Measurements from ENCODE around the gene ZFYVE27.

The ZFYVE27 gene

DNA sequence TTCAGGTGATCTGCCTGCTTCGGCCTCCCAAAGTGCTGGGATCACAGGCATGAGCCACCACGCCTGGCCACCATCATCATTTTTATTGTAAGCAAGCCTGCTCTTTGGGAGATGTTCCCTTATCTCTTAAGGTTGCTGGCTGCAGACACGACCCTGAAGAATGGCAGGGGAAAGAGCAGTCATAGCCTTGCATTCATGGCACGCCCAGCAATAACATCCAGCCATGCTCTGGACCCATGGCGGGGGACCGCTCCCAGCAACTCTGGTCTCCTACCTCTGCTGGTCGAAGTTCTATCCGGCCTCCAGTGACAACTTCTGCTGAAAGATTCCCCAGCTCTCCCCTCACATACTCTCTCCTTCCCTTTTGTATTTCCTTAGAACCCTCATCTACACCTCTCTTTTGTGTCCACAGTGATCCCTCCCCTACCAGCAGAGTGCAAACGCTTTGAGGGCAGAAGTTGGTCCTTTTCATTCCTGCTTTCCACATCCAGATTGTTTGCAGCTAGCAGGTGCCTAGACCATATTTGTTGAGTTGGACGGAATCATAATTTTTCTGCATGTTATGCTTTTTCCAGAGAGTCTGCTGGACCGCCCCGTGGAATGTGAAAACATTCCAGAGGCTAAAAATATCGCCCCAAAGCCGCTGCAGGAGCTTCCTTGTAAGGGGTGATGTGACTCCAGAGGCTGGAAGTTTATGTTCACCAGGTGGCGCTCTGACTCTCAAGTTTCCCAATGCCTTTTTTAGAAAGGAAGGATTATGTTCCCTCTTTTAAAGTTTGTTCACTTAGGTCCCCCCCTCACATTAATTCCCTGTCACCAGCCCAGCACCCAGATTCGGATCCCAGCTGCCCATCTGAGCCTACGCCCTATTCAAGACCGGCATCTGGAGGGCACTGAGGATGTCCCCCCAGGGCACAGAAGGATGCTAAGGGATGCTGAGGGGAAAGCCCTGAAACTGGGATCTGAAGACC is 27.7 kb upstream of the ZFYVE27 start:
- Histone ChIP-seq H3K79me1 (ENCODE audit: low read depth, low read length) (peaks cover 5% of the 10 kb centered on the region), H3K4me1 (ENCODE audit: control insufficient read depth in 2 of 2, insufficient read depth in 1 of 2, low read depth in 1 of 2, low read length in 2 of 2) (peaks cover 0 to 6% of the 10 kb centered on the region in 2 donors), H3K36me3 (replicated peaks in 1 of 2; ENCODE audit: control insufficient read depth in 2 of 2, insufficient read depth in 2 of 2, low read length in 2 of 2) (no peaks in the 10 kb centered on the region), H3K14ac (ENCODE audit: low read length) (no peak overlapping the region), H3K18ac (ENCODE audit: low read length) (no peak overlapping the region), H3K27ac (replicated peaks; ENCODE audit: low read length) (no peak overlapping the region), H3K9ac (ENCODE audit: low read depth, low read length, poor library complexity) (no peak overlapping the region), H2AK5ac (ENCODE audit: low read depth, low read length) (no peak overlapping the region), H2BK15ac (ENCODE audit: low read length) (no peak overlapping the region), H3K4me2 (ENCODE audit: insufficient read depth, low read length, poor library complexity, severe bottlenecking) (no peak overlapping the region), H3K4ac (ENCODE audit: low read length) (no peak overlapping the region), H3K23ac (ENCODE audit: low read depth, low read length, poor library complexity) (no peak overlapping the region), H2BK12ac (ENCODE audit: low read length) (no peak overlapping the region), H3K27me3 (ENCODE audit: control insufficient read depth in 3 of 3, insufficient read depth in 3 of 3, low read depth in 1 of 3, low read length in 3 of 3) (peaks cover 0 to 21% (median 2%) of the 10 kb centered on the region in 3 experiments), H4K8ac (ENCODE audit: low read depth, low read length) (no peak overlapping the region), H2AFZ (ENCODE audit: low read length) (no peak overlapping the region), H3K9me3 (replicated peaks in 1 of 2; ENCODE audit: control insufficient read depth in 2 of 2, insufficient read depth in 1 of 2, low read depth in 1 of 2, low read length in 2 of 2) (no peaks in the 10 kb centered on the region), H4K91ac (ENCODE audit: low read depth, low read length, poor library complexity) (no peak overlapping the region), H3K4me3 (ENCODE audit: low read length in 2 of 2) (no peak overlapping the region), H2BK120ac (ENCODE audit: low read depth, low read length) (no peak overlapping the region), H2BK5ac (ENCODE audit: low read length) (no peak overlapping the region)
- no CpG with 5 or more reads among the region's 18 CpGs for WGBS, 2 donors (ENCODE audit: extremely low coverage in 2 of 2, insufficient read length in 2 of 2, insufficient replicate concordance in 1 of 2)
- DNase-seq (ENCODE audit: low spot score) = peak; percentile 65

DNA sequence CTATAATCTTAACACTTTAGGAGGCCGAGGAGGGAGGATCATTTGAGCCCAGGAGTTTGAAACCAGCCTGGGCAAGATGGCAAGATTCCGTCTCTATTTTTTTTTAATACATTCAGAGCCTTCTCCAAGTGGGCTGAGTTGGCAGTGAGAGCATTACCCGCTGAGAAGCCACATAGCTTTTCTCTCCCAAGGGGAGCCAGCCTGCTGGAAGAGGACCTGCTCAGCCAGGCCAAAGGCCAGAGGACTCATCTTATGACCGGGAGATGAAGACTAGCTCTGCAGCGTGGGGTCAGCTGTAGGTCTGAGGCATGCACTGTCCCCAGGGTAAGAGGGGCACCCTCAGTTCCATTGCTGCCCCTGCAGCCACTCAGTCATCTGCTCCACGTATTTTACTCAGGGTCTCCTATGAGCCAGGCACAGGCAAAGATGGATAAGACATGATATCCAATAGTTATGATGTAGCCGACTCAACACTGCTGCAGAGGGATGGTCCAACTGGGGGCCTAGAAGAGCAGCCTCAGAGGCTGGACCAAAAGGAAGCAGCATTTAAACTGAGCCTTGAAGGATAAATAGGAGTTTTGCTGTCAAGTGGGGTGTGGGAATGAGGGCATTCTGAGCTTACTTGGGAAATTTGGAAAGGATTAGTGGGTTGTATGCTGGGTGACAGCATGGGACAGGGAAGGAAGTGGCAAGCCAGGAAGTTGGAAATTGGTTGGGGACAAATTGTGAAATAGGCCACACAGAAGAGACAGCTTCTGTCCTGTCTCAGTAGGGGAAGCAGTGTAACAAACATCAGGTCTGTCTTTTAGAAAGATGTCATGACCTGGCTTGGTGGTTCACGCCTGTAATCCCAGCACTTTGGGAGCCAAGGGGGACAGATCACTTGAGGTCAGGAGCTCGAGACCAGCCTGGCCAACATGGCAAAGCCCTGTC is 25.0 kb upstream of the ZFYVE27 start:
- DNase-seq (ENCODE audit: low spot score) = no peak
- H3K14ac ChIP-seq (ENCODE audit: low read length) = no peak overlapping the region

GRCh38 chr10:97713339-97713825 is 23.5 kb upstream of the ZFYVE27 start, which contains the start of gene MARVELD1:
Gene MARVELD1, plus strand, starts transcription at chr10:97713730. Its CDS starts 147 bp downstream, at chr10:97713877.
- Histone ChIP-seq H3K4ac (ENCODE audit: low read length) (peak within 1 kb of the TSS; percentile 85), H3K36me3 (replicated peaks in 1 of 2; ENCODE audit: control insufficient read depth in 2 of 2, insufficient read depth in 2 of 2, low read length in 2 of 2) (peaks cover 3 to 6% of the 10 kb centered on the region in 2 donors), H2AFZ (ENCODE audit: low read length) (peak within 1 kb of the TSS; percentile 94), H3K18ac (ENCODE audit: low read length) (peak within 1 kb of the TSS; percentile 99), H3K9ac (ENCODE audit: low read depth, low read length, poor library complexity) (peak within 1 kb of the TSS; percentile 99), H3K27ac (replicated peaks; ENCODE audit: low read length) (peak within 1 kb of the TSS; percentile 65), H3K4me2 (ENCODE audit: insufficient read depth, low read length, poor library complexity, severe bottlenecking) (peak within 1 kb of the TSS; percentile 88), H4K8ac (ENCODE audit: low read depth, low read length) (peak within 1 kb of the TSS; percentile 95), H2BK15ac (ENCODE audit: low read length) (peak within 1 kb of the TSS; percentile 61), H3K23ac (ENCODE audit: low read depth, low read length, poor library complexity) (peak within 1 kb of the TSS; percentile 97), H3K4me3 (ENCODE audit: low read length in 2 of 2) (peak within 1 kb of the TSS; percentile 56 to 91), H3K27me3 (ENCODE audit: control insufficient read depth in 3 of 3, insufficient read depth in 3 of 3, low read depth in 1 of 3, low read length in 3 of 3) (peaks cover 0 to 16% (median 2%) of the 10 kb centered on the region in 3 experiments), H2BK120ac (ENCODE audit: low read depth, low read length) (peak within 1 kb of the TSS; percentile 68), H3K79me1 (ENCODE audit: low read depth, low read length) (peaks cover 6% of the 10 kb centered on the region), H3K4me1 (ENCODE audit: control insufficient read depth in 2 of 2, insufficient read depth in 1 of 2, low read depth in 1 of 2, low read length in 2 of 2) (peaks cover 9 to 26% of the 10 kb centered on the region in 2 donors), H3K9me3 (replicated peaks in 1 of 2; ENCODE audit: control insufficient read depth in 2 of 2, insufficient read depth in 1 of 2, low read depth in 1 of 2, low read length in 2 of 2) (no peaks in the 10 kb centered on the region), H2AK5ac (ENCODE audit: low read depth, low read length) (peak within 1 kb of the TSS; percentile 85), H3K14ac (ENCODE audit: low read length) (peak within 1 kb of the TSS; percentile 82), H2BK5ac (ENCODE audit: low read length) (peak within 1 kb of the TSS; percentile 79), H4K91ac (ENCODE audit: low read depth, low read length, poor library complexity) (peak within 1 kb of the TSS; percentile 62), H2BK12ac (ENCODE audit: low read length) (no peak within 1 kb of the TSS)
- no CpG with 5 or more reads among the region's 37 CpGs for WGBS, 2 donors (ENCODE audit: extremely low coverage in 2 of 2, insufficient read length in 2 of 2, insufficient replicate concordance in 1 of 2)
- DNase-seq (ENCODE audit: low spot score) = peak; percentile 59

More for the DNA sequence above, 25.0 kb upstream of the ZFYVE27 start:
- Histone ChIP-seq H3K4ac (ENCODE audit: low read length) (no peak overlapping the region), H3K27ac (replicated peaks; ENCODE audit: low read length) (no peak overlapping the region), H3K79me1 (ENCODE audit: low read depth, low read length) (peaks cover 6% of the 10 kb centered on the region), H3K27me3 (ENCODE audit: control insufficient read depth in 3 of 3, insufficient read depth in 3 of 3, low read depth in 1 of 3, low read length in 3 of 3) (peaks cover 0 to 23% (median 2%) of the 10 kb centered on the region in 3 experiments), H4K8ac (ENCODE audit: low read depth, low read length) (no peak overlapping the region), H2BK120ac (ENCODE audit: low read depth, low read length) (peak overlapping the region; percentile 35), H2BK12ac (ENCODE audit: low read length) (no peak overlapping the region), H2BK5ac (ENCODE audit: low read length) (peak overlapping the region; percentile 14), H4K91ac (ENCODE audit: low read depth, low read length, poor library complexity) (no peak overlapping the region), H3K9ac (ENCODE audit: low read depth, low read length, poor library complexity) (no peak overlapping the region), H3K36me3 (replicated peaks in 1 of 2; ENCODE audit: control insufficient read depth in 2 of 2, insufficient read depth in 2 of 2, low read length in 2 of 2) (peaks cover 0 to 2% of the 10 kb centered on the region in 2 donors), H2AFZ (ENCODE audit: low read length) (no peak overlapping the region), H2BK15ac (ENCODE audit: low read length) (no peak overlapping the region), H3K4me2 (ENCODE audit: insufficient read depth, low read length, poor library complexity, severe bottlenecking) (no peak overlapping the region), H3K9me3 (replicated peaks in 1 of 2; ENCODE audit: control insufficient read depth in 2 of 2, insufficient read depth in 1 of 2, low read depth in 1 of 2, low read length in 2 of 2) (no peaks in the 10 kb centered on the region), H2AK5ac (ENCODE audit: low read depth, low read length) (no peak overlapping the region), H3K18ac (ENCODE audit: low read length) (no peak overlapping the region), H3K4me3 (ENCODE audit: low read length in 2 of 2) (no peak overlapping the region), H3K4me1 (ENCODE audit: control insufficient read depth in 2 of 2, insufficient read depth in 1 of 2, low read depth in 1 of 2, low read length in 2 of 2) (peaks cover 5 to 15% of the 10 kb centered on the region in 2 donors), H3K23ac (ENCODE audit: low read depth, low read length, poor library complexity) (no peak overlapping the region)
- WGBS, 2 donors (ENCODE audit: extremely low coverage in 2 of 2, insufficient read length in 2 of 2, insufficient replicate concordance in 1 of 2) = no CpG with 5 or more reads among the region's 9 CpGs
